Measurements from ENCODE around the gene CDYL.

The CDYL gene

DNA sequence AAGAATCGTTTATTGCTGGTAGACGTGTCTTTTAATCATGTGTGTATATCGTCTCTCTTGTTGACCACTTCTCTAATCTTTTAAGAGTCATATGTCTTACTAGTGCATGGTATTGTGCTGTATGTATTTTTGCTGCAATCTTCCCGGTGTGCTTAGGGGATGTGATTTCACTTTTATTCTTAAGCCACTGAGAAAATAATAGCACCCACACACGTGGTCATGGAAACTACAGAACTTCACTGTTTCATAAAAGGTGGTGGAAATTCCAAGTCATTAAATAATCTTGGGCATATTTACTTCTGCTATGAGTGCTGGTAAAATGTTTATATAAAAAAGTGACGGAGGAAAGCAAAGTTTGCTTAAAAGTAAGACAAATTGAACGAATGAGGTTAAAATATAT lies 3.0 kb upstream of the CDYL start:
- TF ChIP-seq, protein P1, sequence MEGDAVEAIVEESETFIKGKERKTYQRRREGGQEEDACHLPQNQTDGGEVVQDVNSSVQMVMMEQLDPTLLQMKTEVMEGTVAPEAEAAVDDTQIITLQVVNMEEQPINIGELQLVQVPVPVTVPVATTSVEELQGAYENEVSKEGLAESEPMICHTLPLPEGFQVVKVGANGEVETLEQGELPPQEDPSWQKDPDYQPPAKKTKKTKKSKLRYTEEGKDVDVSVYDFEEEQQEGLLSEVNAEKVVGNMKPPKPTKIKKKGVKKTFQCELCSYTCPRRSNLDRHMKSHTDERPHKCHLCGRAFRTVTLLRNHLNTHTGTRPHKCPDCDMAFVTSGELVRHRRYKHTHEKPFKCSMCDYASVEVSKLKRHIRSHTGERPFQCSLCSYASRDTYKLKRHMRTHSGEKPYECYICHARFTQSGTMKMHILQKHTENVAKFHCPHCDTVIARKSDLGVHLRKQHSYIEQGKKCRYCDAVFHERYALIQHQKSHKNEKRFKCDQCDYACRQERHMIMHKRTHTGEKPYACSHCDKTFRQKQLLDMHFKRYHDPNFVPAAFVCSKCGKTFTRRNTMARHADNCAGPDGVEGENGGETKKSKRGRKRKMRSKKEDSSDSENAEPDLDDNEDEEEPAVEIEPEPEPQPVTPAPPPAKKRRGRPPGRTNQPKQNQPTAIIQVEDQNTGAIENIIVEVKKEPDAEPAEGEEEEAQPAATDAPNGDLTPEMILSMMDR (IDR thresholded peaks at IDR 0.05; ENCODE audit: borderline replicate concordance, insufficient read depth, low read depth, low read length), result no peak
- H3K4me3 ChIP-seq (ENCODE audit: low read depth, low read length), result no peak overlapping the region

DNA sequence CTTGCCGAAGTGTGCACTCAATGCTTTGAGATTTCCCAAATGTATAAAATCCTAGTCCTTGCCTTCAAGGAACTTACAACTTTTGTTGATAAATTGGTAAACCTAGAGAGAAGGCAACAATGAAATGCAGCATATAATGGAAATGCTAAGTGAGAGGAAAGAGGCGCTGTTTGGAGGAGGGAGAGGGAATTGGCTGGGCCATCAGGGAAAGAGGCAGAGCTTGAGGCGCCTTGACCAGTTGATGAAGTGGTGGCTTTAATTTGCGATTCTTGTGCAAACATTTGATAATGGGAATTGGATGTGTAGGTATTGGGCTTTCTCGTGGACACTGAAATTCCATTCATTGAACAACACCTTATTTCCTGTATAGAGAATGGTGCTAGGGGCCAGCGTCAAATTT lies 1.9 kb upstream of the CDYL start:
- TF ChIP-seq, protein P1 (IDR thresholded peaks at IDR 0.05; ENCODE audit: borderline replicate concordance, insufficient read depth, low read depth, low read length), result no peak
- H3K4me3 ChIP-seq (ENCODE audit: low read depth, low read length), result no peak overlapping the region

DNA sequence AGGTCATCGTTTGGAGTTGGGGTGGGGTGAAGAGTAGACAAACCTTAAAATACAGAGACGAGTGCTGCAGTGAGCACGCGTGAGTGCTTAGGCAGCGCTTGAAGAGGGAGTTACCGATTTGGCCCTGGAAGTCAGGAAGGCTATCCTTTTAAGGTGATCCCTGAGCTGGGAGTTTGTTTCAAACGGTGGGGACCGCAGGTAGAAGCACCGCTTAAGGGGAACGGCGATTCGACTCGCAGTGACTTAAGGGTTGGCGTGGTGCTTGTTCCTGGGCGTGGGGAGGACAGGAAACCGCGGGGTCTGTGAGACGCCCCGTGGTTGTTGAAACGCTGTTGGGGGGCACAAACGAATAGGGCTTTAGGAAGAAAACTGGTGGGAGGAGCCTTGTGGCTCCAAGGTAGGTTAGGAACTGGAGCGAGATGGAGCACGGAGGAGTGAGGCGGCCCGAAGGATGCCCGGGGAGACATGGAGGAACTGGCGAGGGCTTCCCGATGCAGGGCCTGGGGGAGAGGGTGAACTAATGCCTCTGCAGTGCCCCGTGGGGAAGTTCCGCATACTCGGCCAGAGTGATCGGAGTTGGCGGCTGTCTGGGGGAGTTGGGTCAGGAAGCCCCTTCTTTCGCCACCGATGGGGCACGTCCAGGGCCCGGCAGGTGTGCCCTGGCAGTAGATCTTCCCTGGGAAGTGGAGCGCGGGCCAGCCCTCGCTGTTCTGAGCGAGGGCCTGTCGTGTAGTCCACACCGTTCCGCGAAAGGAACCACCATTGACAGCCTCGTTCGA lies 1.3 kb upstream of the CDYL start:
- H3K4me3 ChIP-seq (ENCODE audit: low read depth, low read length), result peak overlapping the region; percentile 42
- TF ChIP-seq, protein P1 (IDR thresholded peaks at IDR 0.05; ENCODE audit: borderline replicate concordance, insufficient read depth, low read depth, low read length), result no peak

DNA sequence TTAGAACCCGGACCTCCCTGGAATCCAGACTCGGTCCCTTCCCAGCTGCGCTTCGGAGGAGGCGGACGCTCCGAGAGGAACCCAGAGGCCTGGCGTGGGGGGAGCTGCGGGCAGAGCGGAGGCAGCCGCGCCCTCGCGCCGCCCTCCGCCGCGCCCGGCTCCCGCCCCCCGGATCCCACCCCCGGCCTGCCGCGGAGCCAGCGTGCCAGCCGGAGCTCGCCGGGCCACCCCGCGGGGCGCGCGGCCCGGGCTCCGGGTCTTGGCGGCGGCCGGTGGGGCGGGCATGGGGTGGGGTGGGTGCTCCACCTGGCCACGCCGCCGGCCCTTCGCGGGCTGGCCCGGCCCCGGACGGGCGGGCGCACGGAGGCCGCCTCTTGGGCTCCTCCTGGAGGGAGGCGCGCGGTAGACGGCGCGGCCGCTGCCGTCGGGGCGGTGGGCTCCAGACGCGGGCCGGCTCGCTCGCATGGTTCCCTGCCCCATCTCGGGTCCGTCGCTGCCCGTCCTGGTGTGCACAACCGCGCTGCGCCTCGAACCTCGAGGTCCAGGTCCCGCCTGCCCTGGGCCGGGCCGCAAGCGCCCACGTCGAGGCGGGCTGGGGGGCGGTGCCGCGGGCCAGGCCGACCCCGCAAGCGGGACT lies 592 bp upstream of the CDYL start:
- TF ChIP-seq, protein P1 (IDR thresholded peaks at IDR 0.05; ENCODE audit: borderline replicate concordance, insufficient read depth, low read depth, low read length), result 0 out of 2 replicates have a peak, but pooled peaks have one; percentile 6
- H3K4me3 ChIP-seq (ENCODE audit: low read depth, low read length), result peak overlapping the region; percentile 51

DNA sequence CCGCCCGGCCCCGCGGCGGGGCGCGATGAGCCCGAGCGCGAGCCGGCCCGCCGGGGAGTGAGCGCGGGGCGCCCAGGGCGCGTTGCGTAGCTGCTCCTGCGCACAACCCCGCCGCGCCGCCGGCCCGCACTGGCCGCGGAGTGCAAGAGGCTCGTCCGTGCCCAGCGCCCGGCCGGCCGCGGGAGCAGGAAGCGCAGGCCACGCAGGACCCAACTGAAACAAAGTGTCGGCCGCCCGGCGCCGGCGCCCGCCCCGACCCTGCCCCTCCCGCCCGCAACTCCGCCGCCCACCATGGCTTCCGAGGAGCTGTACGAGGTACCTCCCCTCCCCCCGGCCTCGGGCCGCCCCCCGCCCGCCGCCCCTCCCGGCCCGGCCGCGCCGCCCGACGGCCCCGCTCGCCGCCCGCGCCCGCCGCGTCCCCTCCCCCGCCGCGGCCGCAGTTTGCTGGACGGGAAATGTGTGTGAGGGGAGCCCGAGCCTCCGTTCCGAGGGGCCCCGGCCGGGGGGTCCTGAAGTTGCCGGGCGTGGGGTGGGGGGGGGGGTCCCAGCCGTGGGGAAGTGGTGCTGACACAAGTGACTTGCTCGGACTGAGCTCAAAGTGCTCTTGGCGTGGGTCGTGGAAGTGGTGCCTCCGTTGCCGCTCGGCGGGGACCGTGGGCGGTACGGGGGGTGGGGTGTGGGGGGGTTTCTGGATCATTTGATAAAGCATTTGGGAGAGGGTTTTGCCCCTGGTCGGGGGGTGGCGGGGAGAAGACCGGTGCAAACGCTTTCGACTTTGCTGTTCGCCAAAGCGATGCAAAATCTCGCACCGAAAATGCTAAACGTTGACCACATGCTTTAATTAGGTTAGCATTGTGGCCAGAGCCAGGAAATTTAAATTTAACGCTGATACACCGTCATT lies 539 bp downstream of the CDYL start:
- TF ChIP-seq, protein P1 (IDR thresholded peaks at IDR 0.05; ENCODE audit: borderline replicate concordance, insufficient read depth, low read depth, low read length), result no peak
- H3K4me3 ChIP-seq (ENCODE audit: low read depth, low read length), result peak overlapping the region; percentile 57

DNA sequence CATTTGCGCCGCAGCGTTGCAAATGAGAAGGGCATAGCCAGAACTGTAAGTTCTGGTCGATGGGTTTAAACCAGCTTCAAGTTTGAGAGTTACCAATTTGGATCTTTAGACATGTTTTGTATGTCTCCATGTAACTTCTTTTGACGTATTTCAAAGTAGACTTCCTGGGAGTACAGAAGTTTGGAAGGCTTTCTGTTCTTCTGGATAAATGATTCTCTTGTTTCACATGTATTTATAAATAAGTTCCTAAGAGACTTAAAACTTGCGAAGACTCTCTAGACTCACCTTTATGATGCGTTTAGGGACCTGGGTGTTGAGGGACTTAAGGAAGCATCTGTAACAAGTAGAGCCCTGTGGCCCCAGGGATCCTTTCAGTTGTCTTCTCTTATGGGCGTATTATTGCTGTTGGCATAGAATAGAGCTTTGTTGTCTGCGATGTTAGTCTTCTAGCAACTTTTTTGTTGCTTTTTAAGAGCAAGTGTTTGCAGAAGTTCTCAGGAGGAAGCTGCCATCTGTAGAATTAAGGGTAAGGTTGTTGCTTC lies 1.3 kb downstream of the CDYL start:
- H3K4me3 ChIP-seq (ENCODE audit: low read depth, low read length), result peak overlapping the region; percentile 57
- TF ChIP-seq, protein P1 (IDR thresholded peaks at IDR 0.05; ENCODE audit: borderline replicate concordance, insufficient read depth, low read depth, low read length), result no peak
